OCI-LY7 (cell line): Measurements from ENCODE around the gene SH3PXD2A. TPM values are rescaled to one million over a fixed set of nuclear protein-coding genes. Genes with fewer than 3 reads are reported as not detected.

Source experiments
- BruUV-seq: library from RNA; stranded (reverse); fragments of 400-500 nt; replicated peaks from 2 replicates; lab custom pipeline; 2021; lab: Mats Ljungman, UMichigan
- CTCF ChIA-PET: fragments of 300-600 bp; sonication (Branson Sonifier 250); formaldehyde crosslinking; loops from one replicate; lab custom pipeline; 2022; ENCODE audit warnings: antibody characterized with exemption; ENCODE audit not compliant: unreplicated experiment; lab: Charles Lee
- POLR2A ChIA-PET: fragments of 300-600 bp; sonication (Branson Sonifier 250); formaldehyde crosslinking; loops from one replicate; lab custom pipeline; 2022; ENCODE audit warnings: antibody characterized with exemption; lab: Charles Lee
- DNase-seq: peaks from one replicate; pipeline ENCODE4 v3.0.0-alpha.2; 2015; ENCODE audit warnings: low spot score
- H2AFZ ChIP-seq: fragments of 200-600 bp; sonication (generic), shearing (Covaris generic); 2 replicates; pipeline ENCODE4 v1.6.1; 2014; ENCODE audit warnings: mild to moderate bottlenecking, antibody characterized with exemption, low read length, moderate library complexity
- H3K27ac ChIP-seq: fragments of 200-600 bp; sonication (generic); 2 replicates; pipeline ENCODE4 v1.5.1; 2014; ENCODE audit warnings: mixed run types, low read depth, mild to moderate bottlenecking, moderate library complexity, low read length, inconsistent platforms; ENCODE audit not compliant: poor library complexity, severe bottlenecking
- H3K36me3 ChIP-seq: fragments of 200-600 bp; sonication (generic); 2 replicates; pipeline ENCODE4 v1.6.1; 2014; ENCODE audit warnings: mild to moderate bottlenecking, antibody characterized with exemption, low read length, moderate library complexity, mixed read lengths; ENCODE audit not compliant: insufficient read depth
- H3K4me1 ChIP-seq: fragments of 200-600 bp; sonication (generic); 2 replicates; pipeline ENCODE4 v1.5.1; 2014; ENCODE audit warnings: mild to moderate bottlenecking, low read length; ENCODE audit not compliant: insufficient read depth, poor library complexity, severe bottlenecking
- H3K4me2 ChIP-seq: fragments of 200-600 bp; sonication (generic); 2 replicates; pipeline ENCODE4 v1.6.1; 2014; ENCODE audit warnings: mild to moderate bottlenecking, low read length
- H3K4me3 ChIP-seq: fragments of 200-600 bp; sonication (generic); 2 replicates; pipeline ENCODE4 v1.5.1; 2014; ENCODE audit warnings: mild to moderate bottlenecking, low read depth, low read length; ENCODE audit not compliant: poor library complexity, severe bottlenecking
- H3K79me2 ChIP-seq: fragments of 200-600 bp; sonication (generic); 2 replicates; pipeline ENCODE4 v1.6.1; 2016; ENCODE audit warnings: low read depth, mild to moderate bottlenecking, low read length, moderate library complexity, mixed read lengths; ENCODE audit not compliant: insufficient read depth
- H3K9me2 ChIP-seq: fragments of 200-600 bp; sonication (generic); 2 replicates; pipeline ENCODE4 v1.6.1; 2016; ENCODE audit warnings: mild to moderate bottlenecking, low read length, mixed read lengths; ENCODE audit not compliant: insufficient read depth
- H3K9me3 ChIP-seq: fragments of 200-600 bp; sonication (generic); 2 replicates; pipeline ENCODE4 v1.6.1; 2014; ENCODE audit warnings: mild to moderate bottlenecking, mixed run types, low read length, mixed read lengths
- H4K20me1 ChIP-seq: fragments of 200-600 bp; sonication (generic); 2 replicates; pipeline ENCODE4 v1.6.1; 2014; ENCODE audit warnings: mild to moderate bottlenecking, antibody characterized with exemption, low read length, moderate library complexity, mixed read lengths; ENCODE audit not compliant: insufficient read depth
- CTCF ChIP-seq: fragments of 200-600 bp; sonication (generic); conservative IDR thresholded peaks from 2 replicates; pipeline ENCODE4 v1.5.1; 2014; ENCODE audit warnings: mild to moderate bottlenecking, antibody characterized with exemption, low read length, moderate library complexity, mixed read lengths
- EZH2phosphoT487 ChIP-seq: fragments of 200-600 bp; sonication (generic); IDR thresholded peaks from 2 replicates; pipeline ENCODE4 v1.6.1; 2018; ENCODE audit warnings: low read depth, borderline replicate concordance, mild to moderate bottlenecking, mixed run types, antibody characterized with exemption, low read length, moderate library complexity, mixed read lengths
- intact Hi-C: fragments of 100-400 bp; cut with micrococcal nuclease; formaldehyde crosslinking; loops from one replicate; pipeline ENCODE4 v1.10.0; 2022; ENCODE audit not compliant: unreplicated experiment
- total RNA-seq, 2 experiments: library from RNA; depleted of rRNA in 1 of 2; stranded (reverse); fragments of >200 nt in 1 of 2; shearing (Covaris generic) in 1 of 2; gene quantifications; 2 replicates each; pipeline ENCODE4 v1.2.3, GENCODE V29; 2014 to 2022

The SH3PXD2A gene
- total RNA-seq, 2 experiments from 2014 or later: 0.85 to 5.9 TPM

- H3K4me1 ChIP-seq: peaks cover 6% of the 10 kb centered on the region
- intact Hi-C loops: loop anchor here (10.0 kb wide), 1 partner anchor 264 kb away; no protein-coding TSS in a partner anchor
- DNase-seq: no peak
- H3K36me3 ChIP-seq: no peaks in the 10 kb centered on the region
- H2AFZ ChIP-seq: no peak overlapping the region
- no peaks in the 10 kb centered on the region for H4K20me1 ChIP-seq
- H3K9me3 ChIP-seq: no peaks in the 10 kb centered on the region
- ChIA-PET POLR2A (interaction anchor here (1.0 kb wide), 1 partner anchor 11 kb away, joined by 3 read pairs; no protein-coding TSS in a partner anchor), CTCF (interaction anchor here (0.8 kb wide), 1 partner anchor 57 kb away, joined by 3 read pairs; no protein-coding TSS in a partner anchor)
- no peak for TF ChIP-seq EZH2phosphoT487
- no peak for TF ChIP-seq CTCF
- H3K4me3 ChIP-seq: no peak overlapping the region
- no peaks in the 10 kb centered on the region for H3K79me2 ChIP-seq
- no peak overlapping the region for H3K4me2 ChIP-seq
- H3K27ac ChIP-seq: no peak overlapping the region
- no TSS peak for BruUV-seq
- H3K9me2 ChIP-seq: no peaks in the 10 kb centered on the region
Measured at GRCh38 chr10:103858360-103858759, 3.0 kb upstream of the SH3PXD2A start.

- TF ChIP-seq CTCF: no peak
- no peak for TF ChIP-seq EZH2phosphoT487
- H2AFZ ChIP-seq: no peak overlapping the region
- H3K27ac ChIP-seq: no peak overlapping the region
- no peaks in the 10 kb centered on the region for H3K79me2 ChIP-seq
- ChIA-PET POLR2A (interaction anchor here (0.6 kb wide), 1 partner anchor 325 kb away, joined by 4 read pairs; no protein-coding TSS in a partner anchor), CTCF (no interaction called here)
- no TSS peak for BruUV-seq
- no peak overlapping the region for H3K4me3 ChIP-seq
- no peak for DNase-seq
- no peaks in the 10 kb centered on the region for H4K20me1 ChIP-seq
- no peaks in the 10 kb centered on the region for H3K9me2 ChIP-seq
- no peaks in the 10 kb centered on the region for H3K9me3 ChIP-seq
- peaks cover 6% of the 10 kb centered on the region for H3K4me1 ChIP-seq
- intact Hi-C loops: loop anchor here (10.0 kb wide), 1 partner anchor 262 kb away; no protein-coding TSS in a partner anchor
- H3K36me3 ChIP-seq: no peaks in the 10 kb centered on the region
- no peak overlapping the region for H3K4me2 ChIP-seq
Measured at GRCh38 chr10:103856797-103857170, 1.4 kb upstream of the SH3PXD2A start.
